ENCODE measurements around the gene GPRIN3.

Gene GPRIN3

GRCh38 chr4:89298788-89299152 lies 8.8 kb downstream of the GPRIN3 start:
- H3K4me1 ChIP-seq: peaks cover 0 to 5% (median 0%) of the 10 kb centered on the region in 4 donors
- no peaks in the 10 kb centered on the region for H3K36me3 ChIP-seq
- H3K27ac ChIP-seq: no peak overlapping the region
- peak overlapping the region in 1 of 2 donors; percentile 25 for H3K4me3 ChIP-seq
- DNase-seq: no peak
- intact Hi-C loops (cut with DNase I; ENCODE audit: low total_unique reads): no loop called here
- no peaks in the 10 kb centered on the region for H3K9me3 ChIP-seq
- TF ChIP-seq CTCF (IDR thresholded peaks at IDR 0.05): no peak
- H3K27me3 ChIP-seq: no peaks in the 10 kb centered on the region

GRCh38 chr4:89298155-89298554 lies 9.4 kb downstream of the GPRIN3 start:
- H3K9me3 ChIP-seq: no peaks in the 10 kb centered on the region
- no peaks in the 10 kb centered on the region for H3K27me3 ChIP-seq
- peaks cover 0 to 5% (median 0%) of the 10 kb centered on the region in 4 donors for H3K4me1 ChIP-seq
- intact Hi-C loops (cut with DNase I; ENCODE audit: low total_unique reads): no loop called here
- no peak for TF ChIP-seq CTCF (IDR thresholded peaks at IDR 0.05)
- H3K36me3 ChIP-seq: no peaks in the 10 kb centered on the region
- H3K4me3 ChIP-seq: no peak overlapping the region
- no peak for DNase-seq
- no peak overlapping the region for H3K27ac ChIP-seq

GRCh38 chr4:89296896-89297295 lies 10.7 kb downstream of the GPRIN3 start:
- H3K27me3 ChIP-seq: no peaks in the 10 kb centered on the region
- H3K36me3 ChIP-seq: no peaks in the 10 kb centered on the region
- DNase-seq: no peak
- no peak overlapping the region for H3K27ac ChIP-seq
- H3K4me3 ChIP-seq: no peak overlapping the region
- no peaks in the 10 kb centered on the region for H3K9me3 ChIP-seq
- intact Hi-C loops (cut with DNase I; ENCODE audit: low total_unique reads): no loop called here
- no peak for TF ChIP-seq CTCF (IDR thresholded peaks at IDR 0.05)
- H3K4me1 ChIP-seq: peaks cover 0 to 5% (median 0%) of the 10 kb centered on the region in 4 donors

GRCh38 chr4:89296399-89296798 lies 11.2 kb downstream of the GPRIN3 start:
- no peak for TF ChIP-seq CTCF (IDR thresholded peaks at IDR 0.05)
- H3K36me3 ChIP-seq: no peaks in the 10 kb centered on the region
- no peak overlapping the region for H3K27ac ChIP-seq
- intact Hi-C loops (cut with DNase I; ENCODE audit: low total_unique reads): no loop called here
- peaks cover 0 to 5% (median 0%) of the 10 kb centered on the region in 4 donors for H3K4me1 ChIP-seq
- no peaks in the 10 kb centered on the region for H3K27me3 ChIP-seq
- H3K9me3 ChIP-seq: no peaks in the 10 kb centered on the region
- DNase-seq: no peak
- no peak overlapping the region for H3K4me3 ChIP-seq

- no peak for DNase-seq
- H3K36me3 ChIP-seq: no peaks in the 10 kb centered on the region
- intact Hi-C loops (cut with DNase I; ENCODE audit: low total_unique reads): no loop called here
- peaks cover 0 to 5% (median 0%) of the 10 kb centered on the region in 4 donors for H3K4me1 ChIP-seq
- TF ChIP-seq CTCF (IDR thresholded peaks at IDR 0.05): no peak
- no peak overlapping the region for H3K4me3 ChIP-seq
- H3K9me3 ChIP-seq: no peaks in the 10 kb centered on the region
- H3K27me3 ChIP-seq: no peaks in the 10 kb centered on the region
- no peak overlapping the region for H3K27ac ChIP-seq
Measured at GRCh38 chr4:89295415-89295927, 12.1 kb downstream of the GPRIN3 start.
